ENCODE results near the gene DYNC1LI1. TPM values are rescaled to one million over a fixed set of nuclear protein-coding genes. Genes with fewer than 3 reads are reported as not detected.

The DYNC1LI1 gene
- total and polyA plus RNA-seq, 4 donors: 9.2 to 21.1 (median 13.6) TPM

DNA sequence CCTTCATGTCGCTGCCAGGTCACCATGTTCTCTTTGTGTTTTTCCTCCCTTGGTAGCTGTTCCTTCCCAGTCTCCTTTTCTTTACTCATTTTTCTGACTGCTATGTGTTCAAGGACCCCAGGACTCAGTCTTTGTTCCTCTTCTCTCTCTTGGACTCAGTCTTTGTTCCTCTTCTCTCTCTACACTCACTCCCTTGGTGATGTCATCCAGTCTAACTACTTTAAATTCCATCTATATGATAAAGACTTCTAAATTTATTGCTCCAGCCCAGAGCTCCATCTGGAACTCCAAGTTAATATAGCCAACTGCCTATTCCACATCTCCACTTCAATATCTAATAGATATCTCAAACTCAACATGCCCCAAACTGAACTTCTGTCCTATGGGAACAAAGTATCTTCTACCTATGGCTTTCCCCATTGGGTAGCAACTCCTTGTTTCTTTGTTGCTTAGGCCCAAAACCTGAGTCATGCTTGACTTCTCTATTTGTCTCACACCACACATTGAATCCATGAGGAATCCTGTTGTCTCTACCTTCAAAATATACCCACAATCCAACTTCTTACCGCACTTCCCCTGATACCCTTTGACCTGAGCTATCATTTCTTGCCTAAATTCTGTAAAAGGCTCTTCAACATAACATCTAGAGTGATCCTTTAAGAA is 4.9 kb upstream of the DYNC1LI1 start:
- no peak overlapping the region for H3K9ac ChIP-seq (ENCODE audit: low read depth in 1 of 2, low read length in 2 of 2)
- peaks cover 2 to 9% (median 7%) of the 10 kb centered on the region in 4 donors for H3K4me1 ChIP-seq (ENCODE audit: control insufficient read depth in 4 of 4, insufficient read depth in 4 of 4, low read length in 3 of 4)
- H3K27me3 ChIP-seq (ENCODE audit: control insufficient read depth in 4 of 4, insufficient read depth in 4 of 4, low read length in 3 of 4): no peaks in the 10 kb centered on the region
- no peaks in the 10 kb centered on the region for H3K9me3 ChIP-seq (ENCODE audit: control insufficient read depth in 4 of 4, low read length in 3 of 4)
- TF ChIP-seq YY1 (IDR thresholded peaks at IDR 0.05): no peak
- TF ChIP-seq, protein P1, sequence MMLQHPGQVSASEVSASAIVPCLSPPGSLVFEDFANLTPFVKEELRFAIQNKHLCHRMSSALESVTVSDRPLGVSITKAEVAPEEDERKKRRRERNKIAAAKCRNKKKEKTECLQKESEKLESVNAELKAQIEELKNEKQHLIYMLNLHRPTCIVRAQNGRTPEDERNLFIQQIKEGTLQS (IDR thresholded peaks at IDR 0.05): no peak
- H3K27ac ChIP-seq (ENCODE audit: low read depth in 1 of 2, low read length in 2 of 2): no peak overlapping the region
- no peak overlapping the region for H3K4me3 ChIP-seq (ENCODE audit: low read depth in 1 of 3, low read length in 3 of 3)
- H3K36me3 ChIP-seq (ENCODE audit: control insufficient read depth in 4 of 4, insufficient read depth in 3 of 4, low read depth in 1 of 4, low read length in 3 of 4): no peaks in the 10 kb centered on the region
- 89% methylated on average over 2 of the region's 2 CpGs for WGBS
- DNase-seq (ENCODE audit: low spot score): no peak

DNA sequence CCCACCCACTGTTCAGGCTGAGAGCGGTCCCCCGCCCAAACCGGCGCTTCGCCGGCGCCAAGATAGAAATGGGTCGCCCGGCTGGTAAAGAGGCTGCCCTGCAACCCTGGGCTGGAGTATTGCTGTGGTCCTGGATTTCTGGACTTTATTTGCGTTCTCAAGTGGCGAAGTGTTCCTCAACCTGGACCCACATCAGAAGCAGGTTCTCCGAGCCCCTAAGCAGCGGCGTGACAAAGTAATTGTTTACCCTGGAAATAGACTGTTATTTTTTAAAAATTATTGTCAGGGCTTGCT is 481 bp upstream of the DYNC1LI1 start:
- no peaks in the 10 kb centered on the region for H3K9me3 ChIP-seq (ENCODE audit: control insufficient read depth in 4 of 4, low read length in 3 of 4)
- no peaks in the 10 kb centered on the region for H3K36me3 ChIP-seq (ENCODE audit: control insufficient read depth in 4 of 4, insufficient read depth in 3 of 4, low read depth in 1 of 4, low read length in 3 of 4)
- no peak for DNase-seq (ENCODE audit: low spot score)
- H3K4me1 ChIP-seq (ENCODE audit: control insufficient read depth in 4 of 4, insufficient read depth in 4 of 4, low read length in 3 of 4): peaks cover 2 to 21% (median 14%) of the 10 kb centered on the region in 4 donors
- no peaks in the 10 kb centered on the region for H3K27me3 ChIP-seq (ENCODE audit: control insufficient read depth in 4 of 4, insufficient read depth in 4 of 4, low read length in 3 of 4)
- no peak for TF ChIP-seq HNF4G (IDR thresholded peaks at IDR 0.05)
- TF ChIP-seq HNF4A (conservative IDR thresholded peaks at IDR 0.05): peak in 1 of 2 donors; percentile 38
- peak overlapping the region; percentile 87 to 94 (median 93) for H3K4me3 ChIP-seq (ENCODE audit: low read depth in 1 of 3, low read length in 3 of 3)
- H3K27ac ChIP-seq (ENCODE audit: low read depth in 1 of 2, low read length in 2 of 2): peak overlapping the region; percentile 96
- peak overlapping the region in 1 of 2 donors; percentile 89 for H3K9ac ChIP-seq (ENCODE audit: low read depth in 1 of 2, low read length in 2 of 2)
- 2% methylated on average over 14 of the region's 14 CpGs for WGBS

DNA sequence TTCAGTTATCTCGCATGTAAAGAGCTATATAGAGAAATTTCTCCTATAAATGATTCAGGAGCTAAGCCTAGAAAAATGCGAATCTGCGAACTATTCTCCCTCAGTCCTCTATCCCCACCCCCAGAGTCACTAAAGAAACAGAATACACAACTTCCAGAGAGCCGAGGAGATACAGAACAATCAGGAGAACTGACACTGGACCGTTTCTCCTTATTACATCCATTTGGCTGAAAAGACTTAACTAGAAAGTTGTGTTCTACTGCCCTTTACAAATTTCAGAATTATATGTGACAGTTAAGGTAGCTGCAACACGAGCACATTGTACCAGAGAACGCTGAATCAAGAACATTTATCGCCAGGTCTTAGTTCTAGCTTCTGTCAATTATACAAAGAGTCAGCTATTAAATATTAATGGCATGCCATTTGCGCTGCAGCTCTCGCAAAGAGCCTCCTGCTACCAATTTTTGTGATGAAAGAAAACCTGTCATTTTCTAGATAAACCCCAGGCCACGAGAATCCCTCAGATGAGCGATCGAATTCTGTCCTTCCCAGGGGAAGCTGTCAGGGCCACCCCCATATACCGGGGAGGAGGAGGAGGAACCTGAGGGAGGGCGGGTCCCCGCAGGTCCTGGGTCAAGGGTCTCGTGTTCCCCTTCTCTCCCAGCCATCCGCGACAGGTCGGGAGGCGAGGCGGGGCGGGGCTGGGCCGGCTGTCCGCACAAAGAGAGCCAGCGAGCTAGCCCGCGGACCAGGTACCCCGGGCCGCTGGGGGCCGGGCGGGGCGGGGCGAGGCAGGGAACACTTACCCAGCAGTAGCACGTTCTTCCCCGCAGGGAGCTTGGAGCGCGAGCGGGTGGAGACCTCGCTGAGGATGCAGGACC is 878 bp downstream of the DYNC1LI1 start:
- peak; percentile 74 for DNase-seq (ENCODE audit: low spot score)
- peak; percentile 28 for TF ChIP-seq SP1 (IDR thresholded peaks at IDR 0.05)
- no peak for TF ChIP-seq RAD21 (IDR thresholded peaks at IDR 0.05)
- TF ChIP-seq, protein P2, sequence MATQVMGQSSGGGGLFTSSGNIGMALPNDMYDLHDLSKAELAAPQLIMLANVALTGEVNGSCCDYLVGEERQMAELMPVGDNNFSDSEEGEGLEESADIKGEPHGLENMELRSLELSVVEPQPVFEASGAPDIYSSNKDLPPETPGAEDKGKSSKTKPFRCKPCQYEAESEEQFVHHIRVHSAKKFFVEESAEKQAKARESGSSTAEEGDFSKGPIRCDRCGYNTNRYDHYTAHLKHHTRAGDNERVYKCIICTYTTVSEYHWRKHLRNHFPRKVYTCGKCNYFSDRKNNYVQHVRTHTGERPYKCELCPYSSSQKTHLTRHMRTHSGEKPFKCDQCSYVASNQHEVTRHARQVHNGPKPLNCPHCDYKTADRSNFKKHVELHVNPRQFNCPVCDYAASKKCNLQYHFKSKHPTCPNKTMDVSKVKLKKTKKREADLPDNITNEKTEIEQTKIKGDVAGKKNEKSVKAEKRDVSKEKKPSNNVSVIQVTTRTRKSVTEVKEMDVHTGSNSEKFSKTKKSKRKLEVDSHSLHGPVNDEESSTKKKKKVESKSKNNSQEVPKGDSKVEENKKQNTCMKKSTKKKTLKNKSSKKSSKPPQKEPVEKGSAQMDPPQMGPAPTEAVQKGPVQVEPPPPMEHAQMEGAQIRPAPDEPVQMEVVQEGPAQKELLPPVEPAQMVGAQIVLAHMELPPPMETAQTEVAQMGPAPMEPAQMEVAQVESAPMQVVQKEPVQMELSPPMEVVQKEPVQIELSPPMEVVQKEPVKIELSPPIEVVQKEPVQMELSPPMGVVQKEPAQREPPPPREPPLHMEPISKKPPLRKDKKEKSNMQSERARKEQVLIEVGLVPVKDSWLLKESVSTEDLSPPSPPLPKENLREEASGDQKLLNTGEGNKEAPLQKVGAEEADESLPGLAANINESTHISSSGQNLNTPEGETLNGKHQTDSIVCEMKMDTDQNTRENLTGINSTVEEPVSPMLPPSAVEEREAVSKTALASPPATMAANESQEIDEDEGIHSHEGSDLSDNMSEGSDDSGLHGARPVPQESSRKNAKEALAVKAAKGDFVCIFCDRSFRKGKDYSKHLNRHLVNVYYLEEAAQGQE (IDR thresholded peaks at IDR 0.05): peak; percentile 8
- peak in 1 of 2 donors; percentile 12 for TF ChIP-seq HNF4A (conservative IDR thresholded peaks at IDR 0.05)
- TF ChIP-seq NR2F2 (IDR thresholded peaks at IDR 0.05): no peak
- TF ChIP-seq, protein P3, sequence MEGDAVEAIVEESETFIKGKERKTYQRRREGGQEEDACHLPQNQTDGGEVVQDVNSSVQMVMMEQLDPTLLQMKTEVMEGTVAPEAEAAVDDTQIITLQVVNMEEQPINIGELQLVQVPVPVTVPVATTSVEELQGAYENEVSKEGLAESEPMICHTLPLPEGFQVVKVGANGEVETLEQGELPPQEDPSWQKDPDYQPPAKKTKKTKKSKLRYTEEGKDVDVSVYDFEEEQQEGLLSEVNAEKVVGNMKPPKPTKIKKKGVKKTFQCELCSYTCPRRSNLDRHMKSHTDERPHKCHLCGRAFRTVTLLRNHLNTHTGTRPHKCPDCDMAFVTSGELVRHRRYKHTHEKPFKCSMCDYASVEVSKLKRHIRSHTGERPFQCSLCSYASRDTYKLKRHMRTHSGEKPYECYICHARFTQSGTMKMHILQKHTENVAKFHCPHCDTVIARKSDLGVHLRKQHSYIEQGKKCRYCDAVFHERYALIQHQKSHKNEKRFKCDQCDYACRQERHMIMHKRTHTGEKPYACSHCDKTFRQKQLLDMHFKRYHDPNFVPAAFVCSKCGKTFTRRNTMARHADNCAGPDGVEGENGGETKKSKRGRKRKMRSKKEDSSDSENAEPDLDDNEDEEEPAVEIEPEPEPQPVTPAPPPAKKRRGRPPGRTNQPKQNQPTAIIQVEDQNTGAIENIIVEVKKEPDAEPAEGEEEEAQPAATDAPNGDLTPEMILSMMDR (IDR thresholded peaks at IDR 0.05; ENCODE audit: low read depth, low read length, missing input control): no peak
- no peak for TF ChIP-seq YY1 (IDR thresholded peaks at IDR 0.05)
- no peak for TF ChIP-seq HNF4G (IDR thresholded peaks at IDR 0.05)
- TF ChIP-seq, protein P1 (IDR thresholded peaks at IDR 0.05): no peak
- no peak for TF ChIP-seq JUND (IDR thresholded peaks at IDR 0.05)
- TF ChIP-seq TAF1 (conservative IDR thresholded peaks at IDR 0.05): no peak
- no peak for TF ChIP-seq FOXA2 (IDR thresholded peaks at IDR 0.05)
- TF ChIP-seq, protein P4, sequence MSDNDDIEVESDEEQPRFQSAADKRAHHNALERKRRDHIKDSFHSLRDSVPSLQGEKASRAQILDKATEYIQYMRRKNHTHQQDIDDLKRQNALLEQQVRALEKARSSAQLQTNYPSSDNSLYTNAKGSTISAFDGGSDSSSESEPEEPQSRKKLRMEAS (IDR thresholded peaks at IDR 0.05): peak; percentile 18
- TF ChIP-seq RXRA (IDR thresholded peaks at IDR 0.05): peak in 1 of 2 donors; percentile 10
- TF ChIP-seq EGR1 (IDR thresholded peaks at IDR 0.05; ENCODE audit: low read depth in 2 of 2): no peak
- WGBS: 1% methylated on average over 40 of the region's 40 CpGs
- Histone ChIP-seq H3K9me3 (ENCODE audit: control insufficient read depth in 4 of 4, low read length in 3 of 4) (no peaks in the 10 kb centered on the region), H3K27me3 (ENCODE audit: control insufficient read depth in 4 of 4, insufficient read depth in 4 of 4, low read length in 3 of 4) (no peaks in the 10 kb centered on the region), H3K4me3 (ENCODE audit: low read depth in 1 of 3, low read length in 3 of 3) (peak overlapping the region; percentile 85 to 95 (median 93)), H3K27ac (ENCODE audit: low read depth in 1 of 2, low read length in 2 of 2) (peak overlapping the region; percentile 96), H3K36me3 (ENCODE audit: control insufficient read depth in 4 of 4, insufficient read depth in 3 of 4, low read depth in 1 of 4, low read length in 3 of 4) (peaks cover 0 to 4% (median 0%) of the 10 kb centered on the region in 4 donors), H3K9ac (ENCODE audit: low read depth in 1 of 2, low read length in 2 of 2) (peak overlapping the region; percentile 60 to 63), H3K4me1 (ENCODE audit: control insufficient read depth in 4 of 4, insufficient read depth in 4 of 4, low read length in 3 of 4) (peaks cover 2 to 23% (median 14%) of the 10 kb centered on the region in 4 donors)
